Erythroblast (primary cell): Measurements from ENCODE around the gene GRIK2.

Experiments
- GATA1 ChIP-seq: IDR thresholded peaks from 2 replicates; pipeline ENCODE4 v1.6.1; 2011; ENCODE audit warnings: low read depth, mild to moderate bottlenecking, control low read depth, low read length, moderate library complexity
- POLR2A ChIP-seq: IDR thresholded peaks from 2 replicates; pipeline ENCODE4 v1.6.1; 2011; ENCODE audit warnings: mild to moderate bottlenecking, low read length

- TF ChIP-seq POLR2A (no peak), GATA1 (no peak)
Observed at GRCh38 chr6:101940391-101940790, 546.9 kb downstream of the GRIK2 start.
